Glutamatergic neuron (in vitro differentiated cells): ENCODE data around the gene SUSD2. TPM values are rescaled to one million over a fixed set of nuclear protein-coding genes. Genes with fewer than 3 reads are reported as not detected.

ENCODE experiments used
- DNase-seq: peaks from one replicate; pipeline ENCODE4 v3.0.0; 2022
- H3K27ac Mint-ChIP-seq: one replicate; pipeline ENCODE4 v1.8.0; 2020; ENCODE audit warnings: mild to moderate bottlenecking, mixed read lengths, inconsistent platforms; ENCODE audit not compliant: unreplicated experiment
- H3K27me3 Mint-ChIP-seq: one replicate; pipeline ENCODE4 v1.8.0; 2020; ENCODE audit warnings: mild to moderate bottlenecking, moderate library complexity, mixed read lengths, inconsistent platforms; ENCODE audit not compliant: unreplicated experiment
- H3K36me3 Mint-ChIP-seq: one replicate; pipeline ENCODE4 v1.8.0; 2020; ENCODE audit warnings: mild to moderate bottlenecking, mixed read lengths, inconsistent platforms; ENCODE audit not compliant: unreplicated experiment
- H3K4me1 Mint-ChIP-seq: one replicate; pipeline ENCODE4 v1.8.0; 2020; ENCODE audit warnings: mild to moderate bottlenecking, low read depth, mixed read lengths, inconsistent platforms; ENCODE audit not compliant: unreplicated experiment
- H3K4me3 Mint-ChIP-seq: one replicate; pipeline ENCODE4 v1.8.0; 2020; ENCODE audit warnings: mild to moderate bottlenecking, mixed read lengths, inconsistent platforms; ENCODE audit not compliant: unreplicated experiment
- H3K9me3 Mint-ChIP-seq: one replicate; pipeline ENCODE4 v1.8.0; 2020; ENCODE audit warnings: mild to moderate bottlenecking, moderate library complexity, mixed read lengths, inconsistent platforms; ENCODE audit not compliant: unreplicated experiment
- CTCF ChIP-seq: fragments of 200-600 bp; sonication (generic); IDR thresholded peaks from one replicate; pipeline ENCODE4 v1.5.0; 2021; ENCODE audit not compliant: partially characterized antibody, unreplicated experiment
- total RNA-seq: library from RNA; stranded (reverse); fragmentation: NEBNext Ultra II Directional; extraction: Animal tissue kit (Norgen Biotek cat#: 25700); gene quantifications from one replicate; pipeline ENCODE4 v1.2.1, GENCODE V29; 2021; ENCODE audit not compliant: unreplicated experiment

Gene SUSD2
- total RNA-seq, 1 donor from 2014 or later = 123 TPM

DNA sequence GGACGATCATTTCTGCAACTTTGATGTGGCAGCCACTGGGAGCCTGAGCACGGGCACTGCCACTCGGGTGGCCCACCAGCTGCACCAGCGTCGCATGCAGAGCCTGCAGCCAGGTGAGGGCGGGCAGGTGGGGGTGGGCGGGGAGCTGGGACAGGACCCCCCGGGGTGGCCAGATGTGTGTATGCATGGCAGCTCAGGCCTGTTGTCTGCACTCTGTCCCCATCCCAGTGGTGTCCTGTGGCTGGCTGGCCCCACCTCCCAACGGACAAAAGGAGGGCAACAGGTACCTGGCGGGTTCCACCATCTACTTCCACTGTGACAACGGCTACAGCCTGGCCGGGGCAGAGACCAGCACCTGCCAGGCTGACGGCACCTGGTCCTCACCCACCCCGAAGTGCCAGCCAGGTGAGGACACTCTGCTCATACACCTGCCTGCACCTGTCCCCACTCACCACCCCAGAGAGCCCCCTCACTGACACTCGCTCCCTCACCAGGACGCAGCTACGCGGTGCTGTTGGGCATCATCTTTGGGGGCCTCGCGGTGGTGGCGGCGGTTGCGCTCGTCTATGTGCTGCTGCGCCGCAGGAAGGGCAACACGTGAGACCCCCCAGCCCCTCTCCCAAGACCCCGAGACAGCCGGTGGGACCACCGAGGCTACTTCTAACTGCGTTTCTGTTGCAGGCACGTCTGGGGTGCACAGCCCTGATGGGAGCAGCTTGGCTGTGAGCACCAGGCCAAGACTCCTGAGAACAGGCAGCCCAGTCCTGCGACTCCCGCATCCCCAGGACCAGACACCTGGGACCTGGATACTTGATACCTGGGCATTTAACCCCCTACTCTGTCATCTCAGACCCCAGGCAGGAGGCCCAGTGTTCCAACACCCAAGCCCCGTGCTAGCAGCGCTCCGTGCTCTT is 6.7 kb downstream of the SUSD2 start:
- Mint-ChIP-seq H3K27ac (no peak overlapping the region), H3K36me3 (no peaks in the 10 kb centered on the region), H3K9me3 (peaks cover 6% of the 10 kb centered on the region), H3K4me1 (peaks cover 3% of the 10 kb centered on the region), H3K4me3 (no peak overlapping the region), H3K27me3 (peaks cover 2% of the 10 kb centered on the region)
- no peak for DNase-seq
- TF ChIP-seq CTCF = no peak

DNA sequence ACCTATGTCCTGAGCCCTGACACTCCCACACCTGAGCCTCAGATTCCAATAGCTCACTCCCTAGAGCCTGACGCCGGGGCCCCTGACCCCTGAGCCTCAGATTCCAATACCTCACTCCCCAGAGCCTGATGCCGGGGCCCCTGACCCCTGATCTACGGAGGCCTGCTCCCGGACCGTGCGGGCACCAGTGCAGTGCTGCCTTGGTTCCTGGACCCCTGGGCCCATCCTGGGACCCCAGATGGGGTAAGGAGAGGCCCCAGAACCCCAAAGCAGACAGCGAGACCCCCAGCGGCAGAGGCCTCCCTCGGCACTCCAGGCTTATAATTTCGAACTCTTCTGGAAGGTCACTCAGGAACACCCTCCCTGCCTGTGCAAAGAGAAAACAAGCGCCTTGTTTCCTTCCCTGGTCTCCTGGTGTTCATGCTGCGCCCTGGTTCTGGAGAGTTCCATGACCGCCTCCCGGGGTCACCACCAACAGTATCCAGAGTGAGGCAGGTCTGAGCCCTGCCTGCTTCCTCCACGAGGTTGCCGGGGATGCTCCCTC is 7.5 kb downstream of the SUSD2 start:
- Mint-ChIP-seq H3K4me3 (no peak overlapping the region), H3K27me3 (peaks cover 2% of the 10 kb centered on the region), H3K27ac (no peak overlapping the region), H3K4me1 (peaks cover 3% of the 10 kb centered on the region), H3K9me3 (peaks cover 6% of the 10 kb centered on the region), H3K36me3 (no peaks in the 10 kb centered on the region)
- no peak for TF ChIP-seq CTCF
- no peak for DNase-seq

DNA sequence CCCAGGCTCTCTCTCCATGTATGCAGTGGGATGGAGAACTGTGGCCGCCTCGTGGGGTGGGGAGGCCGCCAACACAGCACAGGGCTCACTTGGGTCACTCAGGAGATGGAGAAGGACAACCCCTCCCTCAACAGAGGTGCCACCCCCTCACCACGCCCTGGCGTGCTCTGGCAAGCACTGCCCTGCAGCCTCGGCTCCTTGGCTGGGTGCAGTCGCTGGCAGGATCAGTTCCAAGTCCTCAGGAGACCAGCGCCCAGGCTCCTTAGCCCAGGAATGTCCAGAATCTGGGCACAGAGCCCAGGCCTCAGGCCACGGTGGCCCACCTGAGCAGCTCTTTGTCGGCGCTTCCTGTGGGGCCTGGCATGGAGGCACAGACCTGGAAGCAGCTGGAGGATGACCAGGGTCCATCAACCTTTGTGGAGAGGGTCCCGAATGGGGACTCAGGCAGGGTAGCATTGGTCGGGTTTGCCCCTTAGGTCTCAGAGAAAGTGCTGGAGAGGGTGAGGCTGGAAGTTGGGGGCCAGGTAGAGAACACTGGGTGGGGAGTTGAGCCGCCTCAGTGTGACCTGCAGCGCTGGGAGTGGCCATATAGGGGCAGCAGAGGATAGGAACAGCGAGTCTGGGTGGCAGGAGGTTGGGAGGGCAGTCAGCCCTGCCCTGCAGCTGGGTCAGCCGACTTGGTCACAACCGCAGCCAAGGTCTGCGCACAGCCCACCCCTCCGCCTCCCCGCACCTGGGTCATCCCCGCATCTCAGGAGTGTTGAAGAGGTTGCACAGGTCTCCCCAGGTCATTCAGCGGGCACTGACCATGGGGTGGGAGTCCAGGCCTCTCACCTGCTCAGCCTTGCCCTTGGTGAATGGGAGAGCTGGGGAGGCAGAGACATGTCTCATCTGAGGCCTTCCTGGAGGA is 8.2 kb downstream of the SUSD2 start:
- H3K9me3 Mint-ChIP-seq = peaks cover 6% of the 10 kb centered on the region
- H3K4me1 Mint-ChIP-seq = peaks cover 3% of the 10 kb centered on the region
- TF ChIP-seq CTCF = peak; percentile 63
- no peak overlapping the region for H3K4me3 Mint-ChIP-seq
- H3K27ac Mint-ChIP-seq = no peak overlapping the region
- no peaks in the 10 kb centered on the region for H3K36me3 Mint-ChIP-seq
- H3K27me3 Mint-ChIP-seq = peaks cover 2% of the 10 kb centered on the region
- DNase-seq = peak; percentile 78

GRCh38 chr22:24190159-24190540 is 8.9 kb downstream of the SUSD2 start:
- no peak for DNase-seq
- Mint-ChIP-seq H3K36me3 (no peaks in the 10 kb centered on the region), H3K9me3 (peaks cover 6% of the 10 kb centered on the region), H3K4me1 (peaks cover 3% of the 10 kb centered on the region), H3K27ac (no peak overlapping the region), H3K4me3 (no peak overlapping the region), H3K27me3 (peaks cover 2% of the 10 kb centered on the region)
- no peak for TF ChIP-seq CTCF
